Heart left ventricle (tissue), 13 donors: ENCODE measurements around the gene MYH15.

Experiments used
- CTCF ChIP-seq, 12 donors: fragments of 200-600 bp; sonication (generic) in 4 of 12; IDR thresholded peaks; one replicate each; pipeline versions ENCODE4 v1.5.0 to v1.8.0; 2018 to 2022; ENCODE audit warnings: antibody characterized with exemption in 12 of 12, mild to moderate bottlenecking in 5 of 12
- POLR2A ChIP-seq, 2 donors: fragments of 450-650 bp; IDR thresholded peaks; one replicate each; pipeline ENCODE4 v1.6.1; 2017; ENCODE audit warnings: antibody characterized with exemption in 2 of 2, mild to moderate bottlenecking in 2 of 2, moderate library complexity in 2 of 2
- donor health status: ischemic (EF 13 %, LVEDD 7.1; RV severe dilation, severe dysfunction).
- donor health status: DM: no; HTN: yes; CAD: no.
- donor health status: DM: no; HTN: no; CAD: no.
- donor health status: ischemic (EF 25% LVEDD 6.9; RV normal size, moderate dysfunction).
- donor health status: ischemic (EF 25% LVEDD 5.7; RV mildly dilated, moderate dysfunction).
- donor health status: ischemic (EF 35%, LVEDD 5.7; RV mildly dilated, moderate dysfunction).
- donor health status: nonischemic (EF 11% LVEDD 7.7; RV severe dilation, severe dysfunction).
- donor health status: DM: yes; HTN: yes; CAD: no.
- donor health status: PGD.
- donor health status: ischemic (EF 29% LVEDD 5.4; RV normal size, mild dysfunction).
- donor health status: nonischemic (EF 23%, LVEDD 6.1; RV moderate dilation, normal function).

- peak; percentile 13 to 74 (median 59) for TF ChIP-seq CTCF (IDR thresholded peaks at IDR 0.05)
- TF ChIP-seq POLR2A (IDR thresholded peaks at IDR 0.05) = no peak
These were observed 42.1 kb upstream of the MYH15 start for GRCh38 chr3:108552267-108553159.
